HG02885 (cell line): ENCODE measurements around the gene STAT1.

Experiments used
- ATAC-seq: cut with Tn5 transposase; IDR thresholded peaks from one replicate; pipeline ENCODE4 v1.9.1; 2021; ENCODE audit warnings: mild to moderate bottlenecking; ENCODE audit not compliant: unreplicated experiment, poor library complexity

The STAT1 gene

DNA sequence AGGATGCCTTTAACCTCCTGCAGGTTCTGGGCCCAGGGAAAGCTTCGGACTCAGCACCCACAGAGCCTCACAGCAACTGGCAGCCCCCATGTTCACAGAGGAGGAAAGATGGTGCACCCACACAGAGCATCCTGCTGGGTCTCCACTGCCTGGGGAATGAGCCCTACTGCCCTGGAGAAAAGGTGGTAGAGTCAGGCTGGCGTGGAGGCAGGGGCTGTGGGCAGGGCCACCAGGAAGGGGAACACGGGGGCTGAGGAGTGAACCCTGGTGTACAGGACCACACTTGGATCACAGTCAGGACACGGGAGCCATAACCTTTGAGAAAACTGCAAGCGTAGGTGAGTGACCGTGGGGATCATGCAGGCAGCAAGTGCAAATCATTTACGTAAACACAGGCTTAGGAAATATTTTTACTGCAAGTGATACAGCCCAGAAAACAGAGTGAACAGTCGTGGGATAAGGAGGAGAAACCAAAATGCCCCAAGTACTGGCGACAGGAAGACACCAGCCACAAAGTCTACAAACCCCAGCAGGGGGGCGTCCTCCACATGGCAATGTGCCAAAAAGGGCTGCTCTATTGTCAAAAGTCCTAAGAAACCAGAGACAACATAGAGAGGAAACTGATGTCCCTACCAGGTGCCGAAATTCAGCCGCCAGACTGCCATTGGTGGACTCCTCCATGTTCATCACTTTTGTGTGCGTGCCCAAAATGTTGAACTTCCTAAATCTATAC lies 27.6 kb downstream of the STAT1 start:
- ATAC-seq: no peak

DNA sequence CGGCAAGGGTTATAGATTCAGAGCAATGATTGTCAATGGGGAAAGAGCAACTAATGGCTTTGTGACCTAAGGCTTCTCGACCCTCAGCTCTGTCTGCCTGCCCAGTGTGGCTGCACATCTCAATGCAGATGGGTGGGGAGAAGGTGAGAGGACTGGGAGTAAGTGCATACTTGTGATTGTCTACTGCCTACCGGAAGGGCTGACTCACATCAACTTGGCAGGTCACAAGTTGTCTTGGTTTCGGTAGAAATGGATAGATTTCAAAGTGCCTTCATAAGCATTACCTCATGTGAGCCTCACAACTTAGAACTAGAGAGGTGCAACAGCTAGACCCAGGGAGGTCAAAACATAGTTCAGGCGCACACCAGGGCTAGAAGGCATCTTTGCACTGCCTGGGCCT lies 29.4 kb downstream of the STAT1 start:
- no peak for ATAC-seq

DNA sequence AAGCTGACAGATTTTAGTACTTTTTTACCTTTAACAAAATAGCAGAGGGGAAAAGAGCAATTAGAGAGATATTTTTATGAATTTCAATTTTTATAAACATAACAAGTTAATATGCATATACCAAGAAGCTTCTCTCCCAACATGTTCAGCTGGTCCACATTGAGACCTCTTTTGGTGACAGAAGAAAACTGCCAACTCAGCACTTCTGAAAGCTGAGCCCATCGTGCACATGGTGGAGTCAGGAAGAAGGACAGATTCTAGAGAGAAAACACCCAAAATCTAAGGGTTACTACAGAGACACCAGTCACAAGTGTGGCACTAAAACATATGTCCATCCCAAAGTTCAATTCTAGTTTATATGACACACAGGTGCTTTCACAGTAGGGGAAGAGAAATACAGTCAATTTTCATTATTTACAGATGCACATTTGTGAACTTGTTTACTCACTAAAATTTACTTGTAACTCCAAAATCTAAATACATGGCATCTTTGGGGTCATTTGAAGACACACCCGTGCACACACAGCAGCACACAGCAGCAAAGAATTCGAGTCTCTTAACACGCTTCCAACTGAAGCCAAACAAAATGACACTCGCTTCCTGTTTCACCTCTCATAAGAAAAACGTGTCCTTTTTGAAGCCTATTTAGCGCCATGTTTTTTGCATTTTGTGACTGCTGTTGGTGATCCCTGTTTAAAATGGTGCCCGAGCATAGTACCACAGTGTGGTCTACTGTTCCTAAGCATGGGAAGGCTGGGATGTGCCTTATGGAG lies 31.5 kb downstream of the STAT1 start:
- ATAC-seq: no peak

DNA sequence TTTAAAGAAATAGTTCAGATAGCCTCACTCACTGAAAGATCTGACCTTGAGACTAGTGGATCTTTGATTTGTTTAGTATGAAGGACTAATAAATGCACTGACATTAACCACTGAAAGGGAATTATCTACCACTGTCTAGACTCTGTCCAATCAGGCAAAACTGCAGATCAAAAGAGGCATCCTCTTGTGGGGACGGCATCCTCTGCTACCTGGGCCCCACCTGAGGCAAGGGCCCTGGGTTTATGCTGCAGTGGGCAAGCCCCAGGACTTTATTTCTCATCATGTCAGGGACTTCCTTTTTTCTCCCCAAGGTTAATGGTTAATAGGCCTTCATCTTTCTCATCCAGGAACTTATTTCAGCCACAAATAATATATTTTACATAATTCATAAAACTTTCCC lies 32.2 kb downstream of the STAT1 start:
- no peak for ATAC-seq

DNA sequence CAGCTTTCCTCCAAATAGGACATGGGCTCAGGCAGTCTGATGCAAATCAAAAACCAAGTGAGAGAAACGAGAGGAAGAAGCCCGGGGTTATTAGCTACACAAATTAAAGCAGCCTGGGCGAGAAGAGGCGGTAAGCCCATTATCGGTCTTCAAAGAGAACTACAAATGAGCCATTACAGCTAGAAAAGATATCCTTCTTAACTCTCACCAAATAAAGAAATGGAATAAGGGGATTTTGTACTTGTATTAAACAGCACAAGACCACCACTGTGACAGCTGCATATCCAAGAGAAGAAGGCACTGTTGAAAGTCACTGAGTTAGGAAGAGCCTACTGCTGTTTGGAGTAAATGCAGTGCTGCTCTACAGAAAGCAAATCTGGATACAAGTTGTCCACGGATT lies 32.6 kb downstream of the STAT1 start:
- no peak for ATAC-seq

DNA sequence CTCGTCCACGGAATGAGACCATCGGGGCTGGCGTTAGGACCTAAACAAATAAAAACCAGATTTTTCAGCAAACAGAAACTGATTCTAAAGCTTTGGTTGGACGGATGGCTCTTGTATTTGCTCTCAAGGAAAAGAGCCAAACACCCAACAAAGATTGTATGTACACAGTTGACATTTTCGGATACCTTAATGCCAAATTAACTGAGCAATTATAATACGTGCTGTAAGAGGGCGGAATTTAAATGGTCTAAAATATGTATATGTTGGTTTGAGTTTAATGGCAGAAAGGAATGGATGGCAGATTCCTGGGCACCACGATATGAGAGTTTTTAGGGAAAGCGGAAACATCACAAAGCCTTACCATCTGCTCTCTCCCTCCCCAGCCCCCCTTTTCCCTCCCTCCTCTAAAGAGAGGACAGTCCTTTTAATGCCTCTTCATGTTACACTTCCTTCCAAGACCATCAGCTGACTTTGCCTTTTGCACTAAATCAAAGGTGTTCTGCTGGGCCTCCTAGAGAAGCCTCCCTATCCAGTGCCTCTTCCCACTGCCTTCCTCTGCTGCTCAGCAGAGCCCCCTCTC lies 33.3 kb downstream of the STAT1 start:
- ATAC-seq: no peak

DNA sequence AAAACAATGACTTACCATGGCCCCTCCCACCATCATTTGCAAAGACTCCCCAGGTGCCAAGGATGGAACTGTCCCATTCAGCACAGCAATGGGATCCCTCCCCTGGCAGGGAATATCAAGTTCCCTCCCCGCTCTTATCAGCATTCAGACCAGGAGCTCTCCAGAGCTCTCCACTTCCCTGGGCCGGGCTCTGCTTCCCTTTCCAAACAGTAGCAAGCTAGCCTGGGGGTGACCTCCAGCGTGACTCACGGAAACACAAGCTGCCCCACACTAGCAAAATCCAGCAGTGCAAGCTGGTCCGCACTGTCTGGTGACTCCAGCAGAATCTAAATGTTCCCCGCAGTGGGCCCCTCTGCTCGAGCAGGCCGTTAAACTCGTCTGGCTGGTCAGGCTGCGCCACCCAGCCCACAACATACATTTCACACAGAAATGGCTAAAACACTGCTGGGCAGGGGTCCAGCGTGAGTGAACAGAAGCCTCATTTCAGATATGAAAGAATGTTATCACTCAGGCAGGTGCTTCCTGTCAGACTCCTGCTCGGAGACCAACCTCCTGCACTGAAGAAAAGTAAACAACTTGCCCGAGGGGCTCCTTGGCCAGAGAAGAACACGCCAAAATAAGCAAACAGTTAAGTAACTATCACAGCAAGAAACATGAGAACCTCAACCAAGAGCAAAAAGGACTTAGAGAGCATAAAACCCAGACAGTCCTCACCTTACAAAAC lies 33.9 kb downstream of the STAT1 start:
- no peak for ATAC-seq

DNA sequence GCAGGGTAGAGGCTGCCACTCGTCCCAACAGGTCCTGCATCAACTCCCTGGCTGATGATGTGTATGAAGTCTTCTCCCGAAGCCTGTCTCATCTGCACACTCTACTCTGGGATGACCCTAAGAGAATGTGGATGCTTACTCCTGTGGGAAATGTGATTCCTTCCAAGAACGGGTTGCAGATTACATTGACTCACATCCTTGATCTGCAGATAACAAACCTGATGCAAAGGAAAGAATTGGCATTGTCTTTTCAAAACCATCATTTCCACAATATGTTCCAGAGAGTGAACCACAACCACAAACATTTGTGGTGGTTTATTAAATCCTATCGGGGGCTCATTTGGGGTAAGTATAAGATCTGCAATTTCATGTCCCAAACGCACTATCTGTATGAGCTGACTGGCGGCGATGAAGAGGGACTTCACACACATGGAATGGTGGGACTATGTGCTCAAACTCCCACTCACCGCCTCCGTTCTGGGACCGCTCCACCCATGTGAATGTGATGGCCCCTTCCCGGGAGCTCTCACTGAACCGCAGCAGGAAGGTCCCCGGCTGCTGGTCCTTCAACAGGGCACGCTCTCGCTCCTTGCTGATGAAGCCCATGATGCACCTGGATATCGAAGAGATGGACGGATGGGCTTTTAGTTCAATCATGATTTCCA lies 35.5 kb downstream of the STAT1 start:
- no peak for ATAC-seq

DNA sequence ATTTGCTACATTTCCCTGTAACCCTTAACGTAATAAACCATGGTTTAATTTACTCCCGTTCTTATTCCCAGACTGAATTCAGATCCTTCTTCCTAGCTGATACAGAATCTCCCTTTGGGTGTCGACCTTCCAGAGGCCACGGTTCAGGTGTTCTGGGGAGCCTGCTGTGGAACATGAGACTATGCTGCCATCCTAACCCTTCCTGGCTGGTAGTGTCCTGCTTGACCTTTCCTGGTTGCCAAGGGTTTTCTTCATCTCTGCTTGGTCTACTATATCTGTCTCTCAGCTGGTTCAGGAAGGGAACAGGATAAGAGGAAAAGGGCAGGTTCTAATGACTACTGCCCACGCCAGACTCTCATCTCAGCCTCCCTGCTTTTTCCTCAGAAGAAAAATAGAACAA lies 36.5 kb downstream of the STAT1 start:
- ATAC-seq: no peak

DNA sequence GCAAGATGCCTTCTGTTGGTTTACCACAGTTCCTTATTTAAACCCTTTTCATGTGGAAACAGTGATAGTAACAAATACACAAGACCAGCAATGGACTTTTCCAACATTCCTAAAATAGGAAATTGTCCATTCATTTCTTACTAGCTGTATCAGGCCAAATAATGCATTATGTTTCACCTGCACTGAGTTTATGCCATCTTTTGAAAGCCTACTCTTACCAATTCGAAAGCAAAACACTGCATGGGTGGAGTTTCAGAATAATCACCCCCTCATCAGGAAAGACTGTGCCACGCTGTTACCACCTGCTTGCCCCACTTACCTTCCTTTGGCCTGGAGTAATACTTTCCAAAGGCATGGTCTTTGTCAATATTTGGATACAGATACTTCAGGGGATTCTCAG lies 37.5 kb downstream of the STAT1 start:
- ATAC-seq: no peak

DNA sequence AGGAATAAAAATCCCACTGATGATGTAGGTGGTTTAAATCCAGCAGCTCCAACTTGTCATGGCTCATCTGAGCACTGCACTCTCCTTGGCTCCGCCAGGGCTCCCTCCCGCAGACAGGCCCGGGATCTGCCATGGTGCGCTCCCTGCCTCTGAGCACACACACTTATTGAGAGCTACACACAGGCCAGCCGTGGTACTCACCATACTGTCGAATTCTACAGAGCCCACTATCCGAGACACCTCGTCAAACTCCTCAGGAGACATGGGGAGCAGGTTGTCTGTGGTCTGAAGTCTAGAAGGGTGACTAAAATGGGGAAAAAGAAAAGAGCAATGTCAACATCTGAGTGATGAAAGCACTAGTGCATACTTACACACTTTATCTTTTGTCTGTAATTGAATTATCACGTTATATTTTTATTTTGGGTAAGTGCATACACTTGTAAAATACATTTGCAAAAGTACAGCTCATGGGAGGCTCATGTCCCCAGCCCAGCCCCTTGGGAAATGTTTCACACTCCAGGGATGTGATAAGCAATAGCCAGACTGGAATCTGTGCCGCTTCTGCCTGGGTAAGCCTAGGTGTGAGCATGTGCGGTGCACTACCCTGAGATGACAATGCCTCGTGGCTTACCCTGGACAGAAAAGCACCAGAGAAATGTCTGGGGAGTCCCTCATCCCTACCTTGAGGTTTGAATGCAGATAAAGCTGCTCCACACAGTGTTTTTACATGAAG lies 39.2 kb downstream of the STAT1 start:
- ATAC-seq: no peak

DNA sequence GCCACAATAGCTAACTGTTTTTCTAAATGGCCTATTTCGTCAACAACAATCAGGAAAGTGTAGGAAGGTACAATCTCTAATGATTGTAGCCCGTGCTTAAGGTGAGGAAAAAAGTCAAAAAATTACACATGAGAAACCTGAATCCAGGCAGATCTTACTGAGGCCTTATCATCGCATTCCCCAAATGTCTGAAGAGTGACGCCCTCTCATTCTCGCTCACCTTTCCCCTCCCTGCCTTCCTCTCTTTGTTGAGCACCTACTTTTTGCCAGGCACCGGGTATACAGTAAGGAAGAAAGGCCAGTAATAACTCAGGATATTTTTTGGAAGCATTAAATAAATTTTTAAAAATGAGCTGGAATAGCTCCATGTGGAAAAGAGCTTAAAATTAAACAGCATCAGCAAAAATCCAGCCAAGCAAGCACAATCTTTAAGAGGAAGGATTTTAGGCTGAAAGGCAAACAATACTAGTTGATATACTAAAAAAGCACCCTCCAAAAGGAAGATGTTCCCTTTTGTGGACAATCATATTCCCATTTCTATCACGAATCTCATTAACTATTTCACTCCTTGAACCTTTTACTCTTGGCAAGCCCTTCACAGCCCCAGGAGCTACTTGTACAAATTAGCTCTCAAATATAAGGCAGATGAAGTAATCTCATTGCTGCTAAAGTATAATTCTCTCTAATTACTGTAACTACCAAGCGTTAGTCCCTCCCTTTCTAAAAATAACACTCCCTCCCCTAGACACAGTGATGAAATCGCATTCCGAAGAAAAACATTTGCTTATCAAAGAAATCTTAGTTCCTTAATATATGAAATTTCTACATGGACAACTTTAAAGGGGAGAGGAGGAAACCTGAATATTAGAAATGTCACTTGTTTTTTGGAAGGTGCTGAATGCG lies 40.0 kb downstream of the STAT1 start:
- no peak for ATAC-seq

DNA sequence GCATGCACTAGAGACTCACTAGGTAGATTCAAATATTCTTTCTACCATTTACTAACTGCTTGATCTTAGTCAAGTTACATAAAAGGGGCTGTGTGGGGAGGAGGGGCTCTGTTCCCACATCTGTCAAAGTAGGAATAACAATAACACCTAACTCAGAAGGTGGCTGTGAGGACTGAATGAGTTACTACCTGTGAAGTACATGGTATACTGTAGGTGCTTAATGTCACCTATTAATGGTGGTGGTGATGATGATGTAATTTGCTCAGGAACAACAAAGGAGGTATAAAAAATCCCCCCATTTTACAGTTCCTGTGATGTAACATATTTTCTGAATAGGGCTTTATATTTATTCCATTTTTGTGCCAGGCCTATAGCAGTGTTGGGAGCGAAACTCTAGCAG lies 40.7 kb downstream of the STAT1 start:
- no peak for ATAC-seq

DNA sequence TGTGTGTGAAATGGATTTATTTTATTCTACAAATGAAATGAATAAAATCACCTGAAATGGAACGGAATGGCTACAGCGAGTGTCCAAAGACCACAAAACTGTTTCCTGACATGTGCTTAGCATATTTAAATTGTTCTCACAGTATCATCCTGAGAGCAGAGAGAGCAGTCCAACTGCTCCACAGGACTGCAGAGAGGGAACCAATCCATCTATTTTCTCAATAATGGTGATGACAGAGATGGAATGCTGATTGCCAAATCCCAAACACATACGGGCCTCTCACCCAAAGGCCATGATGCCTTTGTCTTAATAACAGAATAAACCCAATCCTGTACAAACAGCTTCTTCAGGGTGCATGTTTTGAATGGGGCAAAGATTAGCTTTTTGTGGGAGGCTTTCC lies 41.1 kb downstream of the STAT1 start:
- ATAC-seq: no peak

DNA sequence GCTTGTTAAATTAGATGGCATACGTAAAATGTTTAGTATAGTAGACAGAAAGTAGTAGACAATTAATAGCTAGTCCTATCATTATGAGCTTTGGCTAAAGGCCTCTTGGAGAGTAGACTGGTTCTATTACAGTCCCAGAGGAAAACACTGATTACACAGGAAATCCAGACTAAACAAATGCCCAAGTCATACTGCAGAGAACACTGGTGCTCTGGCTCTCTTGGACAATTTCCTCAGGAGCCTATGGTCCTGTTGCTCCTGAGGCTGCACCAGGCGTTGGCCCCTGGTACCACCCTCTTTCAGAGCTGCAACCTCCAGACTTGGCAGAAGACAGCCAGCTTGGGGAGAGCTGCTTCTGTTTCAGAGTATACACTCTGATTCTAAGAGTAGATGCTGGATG lies 41.8 kb downstream of the STAT1 start:
- no peak for ATAC-seq

DNA sequence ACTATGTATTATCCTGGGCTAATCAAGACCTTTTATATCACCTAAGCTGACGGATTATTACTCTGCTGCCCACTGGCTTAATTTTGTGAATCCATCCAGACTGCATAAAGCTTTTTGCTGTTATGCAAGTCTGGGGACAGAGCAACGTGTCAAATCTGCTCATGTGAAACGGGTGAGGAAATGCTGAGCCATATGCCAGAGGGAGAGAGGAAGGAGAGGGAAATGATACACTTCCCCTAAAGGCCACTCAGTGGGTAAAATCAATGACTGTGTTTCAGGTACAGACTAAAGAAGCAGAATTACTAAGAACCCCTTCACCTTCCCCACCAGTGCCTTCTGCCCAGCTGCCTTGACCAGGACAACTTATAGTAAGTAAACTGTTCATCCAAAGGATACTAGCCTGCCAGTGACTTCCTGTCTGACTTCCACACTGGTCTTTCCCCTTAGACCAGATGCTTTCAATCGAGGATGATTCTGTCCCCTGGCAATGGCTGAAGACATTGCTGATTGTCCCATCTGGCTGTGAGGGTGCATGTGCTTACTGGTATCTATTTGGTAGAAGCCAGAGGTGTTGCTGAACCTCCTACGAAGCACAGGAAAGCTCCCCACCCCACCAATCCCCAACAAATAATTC lies 43.0 kb downstream of the STAT1 start:
- ATAC-seq: no peak

DNA sequence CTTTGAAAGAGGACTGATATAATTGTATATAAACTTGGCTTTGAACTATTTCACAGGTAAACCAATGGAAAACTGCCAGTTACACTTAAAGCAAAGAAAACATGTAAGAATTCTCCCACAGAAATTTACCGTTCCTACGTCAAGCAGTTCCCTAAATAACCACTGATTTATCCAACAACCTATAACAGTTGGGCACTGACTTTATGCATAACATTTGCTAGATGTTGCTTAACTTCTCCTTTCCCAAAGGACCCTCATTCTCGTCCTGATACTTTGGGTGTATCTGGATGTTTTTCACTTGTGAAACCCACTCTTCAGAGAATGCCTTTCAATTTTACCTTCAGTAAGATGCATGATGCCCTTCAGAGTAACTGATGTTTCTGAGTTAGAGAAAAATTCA lies 43.8 kb downstream of the STAT1 start:
- no peak for ATAC-seq

DNA sequence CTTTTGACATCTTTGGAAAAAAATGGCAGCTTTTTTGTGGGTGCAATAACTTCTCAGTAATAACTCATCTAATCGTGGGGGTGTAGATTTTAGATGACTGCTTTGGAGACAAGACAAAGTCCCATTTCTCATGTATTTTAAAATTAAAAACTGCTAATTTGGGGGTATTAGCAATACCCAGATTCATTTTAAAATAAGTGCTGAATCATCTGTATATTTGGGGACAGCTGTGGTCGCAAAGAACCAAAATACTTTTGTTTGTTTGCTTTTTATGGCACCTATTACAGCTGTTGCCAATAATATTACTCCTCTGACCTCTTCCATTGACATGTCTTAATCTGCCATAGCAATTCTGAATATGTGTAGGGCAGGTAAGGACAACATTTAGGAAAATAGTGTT lies 45.4 kb downstream of the STAT1 start:
- ATAC-seq: no peak
